DND-41 (cell line): Measurements from ENCODE around the gene THSD4.

Experiments used
- EZH2 ChIP-seq: IDR thresholded peaks from 3 replicates; pipeline ENCODE4 v1.6.1; 2012; ENCODE audit warnings: borderline replicate concordance, low read depth, mild to moderate bottlenecking, moderate library complexity, low read length, inconsistent platforms; ENCODE audit not compliant: severe bottlenecking
- TF ChIP-seq, protein P1 (sequence below): IDR thresholded peaks from 2 replicates; pipeline ENCODE4 v1.5.1; 2012; ENCODE audit warnings: borderline replicate concordance, low read length, moderate library complexity, mild to moderate bottlenecking; ENCODE audit not compliant: poor library complexity, severe bottlenecking; ENCODE audit errors: extremely low read depth

DNA sequence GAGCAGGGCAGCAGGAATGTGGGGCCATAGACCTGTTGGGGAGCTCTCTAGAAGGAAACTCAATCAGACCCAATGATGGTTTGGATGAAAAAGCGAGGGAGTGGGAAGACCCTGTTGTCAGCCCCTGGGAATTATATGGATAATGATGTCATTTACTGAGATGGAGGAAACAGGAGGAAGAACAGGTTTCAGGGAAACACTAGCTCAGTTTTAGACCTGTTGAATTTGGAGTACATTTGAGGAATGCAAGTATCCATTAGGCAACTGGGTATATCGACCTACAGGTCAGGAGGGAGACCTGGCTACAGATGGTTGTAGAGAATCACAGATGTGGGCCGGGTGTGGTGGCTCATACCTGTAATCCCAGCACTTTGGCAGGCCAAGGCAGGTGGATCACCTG lies 428.1 kb downstream of the THSD4 start:
- TF ChIP-seq, protein P1, sequence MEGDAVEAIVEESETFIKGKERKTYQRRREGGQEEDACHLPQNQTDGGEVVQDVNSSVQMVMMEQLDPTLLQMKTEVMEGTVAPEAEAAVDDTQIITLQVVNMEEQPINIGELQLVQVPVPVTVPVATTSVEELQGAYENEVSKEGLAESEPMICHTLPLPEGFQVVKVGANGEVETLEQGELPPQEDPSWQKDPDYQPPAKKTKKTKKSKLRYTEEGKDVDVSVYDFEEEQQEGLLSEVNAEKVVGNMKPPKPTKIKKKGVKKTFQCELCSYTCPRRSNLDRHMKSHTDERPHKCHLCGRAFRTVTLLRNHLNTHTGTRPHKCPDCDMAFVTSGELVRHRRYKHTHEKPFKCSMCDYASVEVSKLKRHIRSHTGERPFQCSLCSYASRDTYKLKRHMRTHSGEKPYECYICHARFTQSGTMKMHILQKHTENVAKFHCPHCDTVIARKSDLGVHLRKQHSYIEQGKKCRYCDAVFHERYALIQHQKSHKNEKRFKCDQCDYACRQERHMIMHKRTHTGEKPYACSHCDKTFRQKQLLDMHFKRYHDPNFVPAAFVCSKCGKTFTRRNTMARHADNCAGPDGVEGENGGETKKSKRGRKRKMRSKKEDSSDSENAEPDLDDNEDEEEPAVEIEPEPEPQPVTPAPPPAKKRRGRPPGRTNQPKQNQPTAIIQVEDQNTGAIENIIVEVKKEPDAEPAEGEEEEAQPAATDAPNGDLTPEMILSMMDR, result no peak
- no peak for TF ChIP-seq EZH2
